B cell (primary cell): ENCODE measurements around the gene TFPT.

Experiments
- EZH2 ChIP-seq: IDR thresholded peaks from 2 replicates; pipeline ENCODE4 v1.6.1; 2012; ENCODE audit warnings: borderline replicate concordance, low read depth, mild to moderate bottlenecking, moderate library complexity, low read length; ENCODE audit not compliant: insufficient read depth, poor library complexity, severe bottlenecking
- TF ChIP-seq, protein P1 (sequence below): fragments of 200-600 bp; IDR thresholded peaks from one replicate; pipeline ENCODE4 v1.8.0; 2022; ENCODE audit warnings: antibody characterized with exemption, mild to moderate bottlenecking

DNA sequence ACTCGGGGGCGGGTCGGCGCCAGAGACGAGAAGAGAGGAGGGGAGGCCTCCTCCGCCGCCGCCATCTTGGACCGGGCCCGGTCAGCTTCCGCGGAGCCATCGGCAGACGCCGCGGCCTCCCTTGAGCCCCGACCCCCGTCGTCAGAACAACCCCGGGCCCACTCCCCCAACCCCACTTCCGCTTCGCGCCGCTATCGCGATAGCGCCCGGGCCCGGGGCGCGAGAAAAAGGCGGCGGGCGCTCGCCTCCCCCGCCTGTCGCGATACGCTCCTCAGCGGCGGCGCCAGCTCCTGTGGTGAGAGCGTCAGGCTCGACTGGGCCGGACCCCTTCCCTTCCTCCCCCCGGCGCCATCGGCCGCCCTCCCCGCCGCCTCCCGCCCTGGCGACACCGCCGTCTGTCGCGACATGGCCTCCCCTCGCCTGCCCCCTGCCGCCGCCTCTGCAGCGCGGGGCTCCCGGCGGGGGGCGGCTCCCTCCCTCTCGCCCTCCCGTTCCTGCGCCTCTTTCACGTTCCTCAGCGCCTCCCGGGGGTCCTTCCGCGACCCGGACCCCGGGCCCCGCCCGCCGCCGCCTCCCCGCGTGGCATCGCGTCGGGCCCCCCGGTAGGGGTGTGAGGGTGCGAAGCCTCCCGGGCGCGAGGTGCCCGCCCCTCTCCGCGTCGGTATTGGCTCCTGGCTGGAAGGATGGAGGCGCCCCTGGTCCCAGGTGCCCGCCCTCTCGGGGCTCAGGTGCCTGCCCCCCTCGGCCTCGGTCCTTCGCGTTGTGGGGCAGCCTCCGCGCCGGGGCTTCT, 22.4 kb upstream of the TFPT start, which contains the start of gene CNOT3:
- TF ChIP-seq, protein P1, sequence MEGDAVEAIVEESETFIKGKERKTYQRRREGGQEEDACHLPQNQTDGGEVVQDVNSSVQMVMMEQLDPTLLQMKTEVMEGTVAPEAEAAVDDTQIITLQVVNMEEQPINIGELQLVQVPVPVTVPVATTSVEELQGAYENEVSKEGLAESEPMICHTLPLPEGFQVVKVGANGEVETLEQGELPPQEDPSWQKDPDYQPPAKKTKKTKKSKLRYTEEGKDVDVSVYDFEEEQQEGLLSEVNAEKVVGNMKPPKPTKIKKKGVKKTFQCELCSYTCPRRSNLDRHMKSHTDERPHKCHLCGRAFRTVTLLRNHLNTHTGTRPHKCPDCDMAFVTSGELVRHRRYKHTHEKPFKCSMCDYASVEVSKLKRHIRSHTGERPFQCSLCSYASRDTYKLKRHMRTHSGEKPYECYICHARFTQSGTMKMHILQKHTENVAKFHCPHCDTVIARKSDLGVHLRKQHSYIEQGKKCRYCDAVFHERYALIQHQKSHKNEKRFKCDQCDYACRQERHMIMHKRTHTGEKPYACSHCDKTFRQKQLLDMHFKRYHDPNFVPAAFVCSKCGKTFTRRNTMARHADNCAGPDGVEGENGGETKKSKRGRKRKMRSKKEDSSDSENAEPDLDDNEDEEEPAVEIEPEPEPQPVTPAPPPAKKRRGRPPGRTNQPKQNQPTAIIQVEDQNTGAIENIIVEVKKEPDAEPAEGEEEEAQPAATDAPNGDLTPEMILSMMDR = peak; percentile 37
- TF ChIP-seq EZH2 = no peak
